ENCODE measurements around the gene EDNRB.

DNA sequence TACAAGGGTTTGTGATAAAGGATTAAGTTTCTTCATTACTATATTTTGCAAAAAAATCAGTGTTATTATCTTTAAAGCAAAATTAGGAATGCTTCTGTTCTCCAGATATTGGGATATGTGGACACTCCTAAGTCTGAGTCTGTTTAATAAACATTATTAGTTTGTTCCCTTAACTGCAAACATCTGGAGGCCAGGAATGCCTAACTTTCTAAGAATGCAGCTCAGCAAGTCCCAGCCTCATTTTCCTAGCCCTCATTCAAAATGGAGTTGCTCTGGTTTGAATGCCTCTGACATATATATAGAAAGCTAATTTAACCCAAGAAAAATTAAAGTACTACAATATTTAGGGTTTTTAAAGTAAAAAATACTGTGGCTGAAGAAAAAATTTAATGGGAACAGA, 33.6 kb upstream of the EDNRB start:
- TF ChIP-seq, protein P1, sequence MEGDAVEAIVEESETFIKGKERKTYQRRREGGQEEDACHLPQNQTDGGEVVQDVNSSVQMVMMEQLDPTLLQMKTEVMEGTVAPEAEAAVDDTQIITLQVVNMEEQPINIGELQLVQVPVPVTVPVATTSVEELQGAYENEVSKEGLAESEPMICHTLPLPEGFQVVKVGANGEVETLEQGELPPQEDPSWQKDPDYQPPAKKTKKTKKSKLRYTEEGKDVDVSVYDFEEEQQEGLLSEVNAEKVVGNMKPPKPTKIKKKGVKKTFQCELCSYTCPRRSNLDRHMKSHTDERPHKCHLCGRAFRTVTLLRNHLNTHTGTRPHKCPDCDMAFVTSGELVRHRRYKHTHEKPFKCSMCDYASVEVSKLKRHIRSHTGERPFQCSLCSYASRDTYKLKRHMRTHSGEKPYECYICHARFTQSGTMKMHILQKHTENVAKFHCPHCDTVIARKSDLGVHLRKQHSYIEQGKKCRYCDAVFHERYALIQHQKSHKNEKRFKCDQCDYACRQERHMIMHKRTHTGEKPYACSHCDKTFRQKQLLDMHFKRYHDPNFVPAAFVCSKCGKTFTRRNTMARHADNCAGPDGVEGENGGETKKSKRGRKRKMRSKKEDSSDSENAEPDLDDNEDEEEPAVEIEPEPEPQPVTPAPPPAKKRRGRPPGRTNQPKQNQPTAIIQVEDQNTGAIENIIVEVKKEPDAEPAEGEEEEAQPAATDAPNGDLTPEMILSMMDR (IDR thresholded peaks at IDR 0.05; ENCODE audit: low read length) = no peak
- TF ChIP-seq EZH2 (optimal IDR thresholded peaks at IDR 0.05; ENCODE audit: low read depth, low read length) (no peak), EZH2phosphoT487 (IDR thresholded peaks at IDR 0.05; ENCODE audit: low read length) (no peak)

All from MM.1S (cell line).